ACHN (cell line): ENCODE measurements around the gene NPIPB6.

Source experiments
- DNase-seq: peaks from one replicate; pipeline ENCODE4 v3.0.0-alpha.2; 2015
- in situ Hi-C: cut with HindIII; loops from 2 replicates; pipeline ENCODE4 v1.10.0; 2017; ENCODE audit warnings: low sequenced_read_pairs, low pct_ligation_motif_present, low pct_unique_long_range_greater_than_20kb

The NPIPB6 gene

DNA sequence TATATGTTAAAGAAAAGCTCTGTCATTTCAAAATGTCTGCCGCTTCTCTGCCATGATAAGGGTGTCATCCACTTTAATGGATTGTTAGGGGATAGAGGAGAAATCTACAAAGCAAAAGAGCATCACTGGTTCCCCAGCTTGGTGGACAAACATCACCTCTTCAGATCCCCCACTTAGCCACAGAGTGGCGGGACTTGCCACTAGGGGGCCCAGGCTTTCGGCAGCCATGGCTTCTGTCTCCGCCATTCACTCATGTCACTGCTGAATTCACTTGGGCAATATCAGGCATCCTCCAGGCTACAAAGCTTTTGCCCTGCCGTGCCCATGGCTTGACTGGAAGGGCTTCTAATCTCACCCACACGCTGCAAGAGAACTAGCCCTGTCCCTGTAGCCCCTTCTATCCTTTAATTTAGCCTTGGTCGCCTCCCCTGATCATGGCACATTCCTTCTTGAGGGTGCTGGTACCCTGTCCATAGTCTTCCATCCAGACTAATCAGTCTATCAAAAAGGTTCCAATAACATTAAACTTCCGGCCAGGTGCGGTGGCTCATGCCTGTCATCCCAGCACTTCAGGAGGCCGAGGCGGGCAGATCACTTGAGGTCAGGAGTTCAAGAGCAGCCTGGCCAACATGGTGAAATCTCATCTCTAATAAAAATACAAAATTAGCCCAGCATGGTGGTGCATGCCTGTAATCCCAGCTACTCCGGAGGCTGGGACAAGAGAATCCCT, 36.3 kb downstream of the NPIPB6 start:
- DNase-seq = peak; percentile 63
- in situ Hi-C loops = no loop called here

DNA sequence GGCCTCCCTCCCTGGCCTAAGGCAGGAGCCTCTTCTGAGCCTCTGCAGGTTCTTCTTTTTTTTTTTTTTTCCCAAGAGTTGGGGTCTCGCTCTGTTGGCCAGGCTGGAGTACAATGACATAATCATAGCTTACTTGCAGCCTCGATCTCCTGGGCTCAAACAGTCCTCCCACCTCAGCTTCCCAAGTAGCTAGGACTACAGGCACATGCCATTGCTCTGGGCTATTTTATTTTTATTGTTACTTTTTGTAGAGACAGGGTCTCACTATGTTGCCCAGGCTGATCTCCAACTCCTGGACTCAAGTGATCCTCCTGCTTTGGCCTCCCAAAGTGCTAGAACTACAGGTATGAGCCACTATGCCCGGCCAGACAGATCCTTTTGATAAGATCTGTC, 38.4 kb downstream of the NPIPB6 start:
- in situ Hi-C loops = no loop called here
- no peak for DNase-seq

DNA sequence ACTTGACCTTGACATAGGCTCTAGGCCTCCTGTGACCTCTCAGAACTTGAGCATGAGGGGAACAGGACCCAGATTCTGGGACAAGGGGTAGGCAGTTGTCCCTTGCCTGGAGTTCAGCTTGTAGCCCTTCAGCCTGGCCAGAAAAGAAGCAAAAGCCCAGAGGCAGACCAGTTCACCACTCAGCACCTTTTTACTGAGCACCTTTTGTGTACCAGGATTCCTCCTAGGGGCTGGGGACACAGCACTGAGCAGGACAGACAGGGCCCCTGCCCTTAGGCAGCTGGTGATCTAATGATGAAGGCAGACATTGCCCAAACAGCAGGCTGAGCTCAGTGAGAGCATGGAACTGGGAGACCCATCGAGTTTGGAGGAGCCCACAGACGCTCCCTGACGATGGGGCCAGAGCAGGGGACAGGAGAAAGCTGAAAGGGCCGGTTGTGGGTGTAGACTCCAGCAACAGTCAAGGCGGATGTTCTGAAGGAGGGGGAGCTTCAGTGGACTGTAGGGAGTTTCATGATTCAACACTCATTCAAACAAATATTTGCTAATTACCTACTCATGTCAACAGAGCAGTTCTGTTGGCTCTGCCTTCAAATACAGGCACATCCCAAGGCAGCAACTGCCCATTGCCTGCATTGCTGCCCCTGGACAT, 38.9 kb downstream of the NPIPB6 start:
- in situ Hi-C loops = no loop called here
- no peak for DNase-seq

DNA sequence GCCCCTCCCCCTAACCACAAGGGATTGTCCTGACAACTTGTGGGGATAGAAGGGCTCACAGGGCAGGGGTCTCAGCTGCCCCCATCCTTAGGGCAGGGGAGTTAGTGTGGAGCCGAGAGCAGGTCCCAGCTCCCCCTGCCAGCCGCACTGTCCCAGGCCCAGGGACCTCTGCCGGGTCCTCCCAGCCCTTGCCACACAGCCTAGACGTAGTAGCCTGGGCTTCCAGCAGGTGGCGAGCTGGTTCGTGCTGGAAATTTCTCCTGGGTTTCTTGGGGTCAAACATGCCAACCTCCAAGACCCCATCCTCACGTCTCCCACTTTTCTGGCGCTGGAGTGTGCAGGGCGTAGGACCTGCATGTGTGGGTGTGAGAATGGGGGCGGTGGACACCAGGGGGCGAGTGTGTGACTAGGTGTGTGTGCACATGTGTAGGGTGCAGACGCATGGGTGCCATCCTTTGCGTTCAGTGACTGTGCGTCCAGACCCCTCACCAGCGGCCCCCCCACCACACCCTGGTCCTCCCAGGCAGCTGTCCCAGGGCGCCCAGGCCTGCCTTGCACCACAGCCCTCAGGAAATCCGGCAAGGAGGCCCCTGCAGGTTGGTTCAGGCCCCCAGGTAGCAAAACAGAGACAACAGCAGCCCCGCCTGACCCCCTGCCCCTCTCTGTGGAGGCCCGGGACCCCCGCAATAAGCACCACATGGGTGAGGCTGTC, 41.5 kb downstream of the NPIPB6 start:
- in situ Hi-C loops = no loop called here
- peak; percentile 51 for DNase-seq

DNA sequence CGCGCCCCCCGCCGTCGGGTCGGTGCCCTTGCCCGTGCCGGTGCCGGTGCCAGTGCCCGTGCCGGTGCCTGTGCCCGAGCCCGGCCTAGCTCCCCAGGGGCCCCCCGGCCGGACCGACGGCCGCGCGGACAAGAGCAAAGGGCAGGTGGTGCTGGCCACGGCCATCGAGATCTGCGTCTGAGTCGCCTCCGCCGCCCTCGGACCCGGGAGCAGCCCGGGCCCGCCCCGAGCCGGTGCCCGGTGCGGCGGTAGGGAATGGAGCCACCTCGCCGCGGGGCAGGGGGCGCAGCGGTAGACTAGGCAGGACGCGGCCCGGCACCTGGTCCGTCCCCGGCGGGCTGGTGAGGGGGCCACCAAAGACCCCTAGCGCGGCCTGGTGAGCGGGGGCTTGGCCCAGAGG, 42.6 kb downstream of the NPIPB6 start:
- in situ Hi-C loops = no loop called here
- DNase-seq = no peak

DNA sequence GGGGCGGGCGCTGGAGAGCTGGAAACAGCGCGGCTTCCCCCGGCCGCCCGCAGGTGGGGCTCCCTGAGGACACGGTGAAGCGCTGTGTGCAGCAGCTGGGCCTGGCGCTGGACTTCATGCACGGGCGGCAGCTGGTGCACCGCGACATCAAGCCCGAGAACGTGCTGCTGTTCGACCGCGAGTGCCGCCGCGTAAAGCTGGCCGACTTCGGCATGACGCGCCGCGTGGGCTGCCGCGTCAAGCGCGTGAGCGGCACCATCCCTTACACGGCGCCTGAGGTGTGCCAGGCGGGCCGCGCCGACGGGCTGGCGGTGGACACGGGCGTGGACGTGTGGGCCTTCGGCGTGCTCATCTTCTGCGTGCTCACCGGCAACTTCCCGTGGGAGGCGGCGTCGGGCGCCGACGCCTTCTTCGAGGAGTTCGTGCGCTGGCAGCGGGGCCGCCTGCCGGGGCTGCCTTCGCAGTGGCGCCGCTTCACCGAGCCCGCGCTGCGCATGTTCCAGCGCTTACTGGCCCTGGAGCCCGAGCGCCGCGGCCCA, 43.2 kb downstream of the NPIPB6 start:
- DNase-seq = no peak
- in situ Hi-C loops = no loop called here

DNA sequence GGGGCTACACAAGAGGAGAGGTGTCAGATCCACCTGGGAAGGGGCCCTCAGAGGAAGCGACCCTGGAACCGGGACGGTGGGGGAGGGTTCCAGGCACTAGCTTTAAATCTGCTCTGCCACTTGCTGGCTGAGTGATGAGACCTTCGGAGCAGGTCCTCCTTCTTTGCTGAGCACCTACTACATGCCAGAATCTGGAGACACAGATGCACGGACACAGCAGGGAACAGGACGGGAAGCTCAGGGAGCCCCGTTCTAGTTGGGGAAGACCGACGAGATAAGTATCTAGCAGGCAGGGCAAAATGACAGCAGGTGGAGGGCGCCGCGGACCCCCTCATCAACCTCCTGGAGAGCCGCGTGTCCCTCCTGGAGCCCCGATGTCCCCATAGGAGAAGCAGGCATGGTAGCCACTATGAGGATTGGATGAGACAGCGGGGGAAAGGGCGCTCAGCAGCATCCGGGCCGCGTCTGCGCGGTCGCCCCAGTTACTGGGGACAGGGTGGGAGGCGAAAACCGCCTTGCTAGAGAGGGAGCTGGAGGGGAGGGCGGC, 43.8 kb downstream of the NPIPB6 start:
- in situ Hi-C loops = no loop called here
- no peak for DNase-seq

DNA sequence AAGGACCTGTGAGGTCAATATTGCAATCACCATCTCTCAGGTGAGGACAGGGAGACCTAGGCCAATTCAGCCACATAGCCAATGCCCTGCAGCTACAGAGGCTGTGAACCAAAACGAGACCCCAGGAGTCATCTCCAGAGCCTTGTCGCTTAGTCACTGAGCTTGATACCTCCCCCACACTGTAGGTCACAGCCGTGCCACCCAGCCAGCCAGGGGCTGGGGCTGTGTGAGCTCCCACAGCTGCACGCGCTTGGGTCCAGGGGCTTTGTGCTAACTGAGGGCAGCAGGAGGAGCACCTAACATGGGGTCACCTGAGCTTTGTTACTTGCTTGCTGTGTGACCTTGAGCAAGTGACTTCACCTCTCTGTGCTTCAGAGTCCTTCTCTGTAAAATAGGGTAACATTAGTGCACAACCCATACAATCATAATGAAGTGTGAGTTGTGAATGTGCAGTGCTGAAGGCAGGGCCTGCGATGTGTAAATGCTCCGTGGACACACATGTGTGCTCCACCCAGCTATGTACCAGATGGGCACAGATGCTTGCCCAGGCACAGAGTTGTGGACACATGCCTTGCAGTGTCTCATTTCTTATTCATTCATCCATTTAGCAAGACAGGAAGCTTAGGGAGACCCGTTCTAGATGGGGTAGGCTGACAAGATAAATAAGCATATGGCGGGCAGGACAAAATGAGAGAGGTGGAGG, 45.1 kb downstream of the NPIPB6 start:
- DNase-seq = no peak
- in situ Hi-C loops = no loop called here

DNA sequence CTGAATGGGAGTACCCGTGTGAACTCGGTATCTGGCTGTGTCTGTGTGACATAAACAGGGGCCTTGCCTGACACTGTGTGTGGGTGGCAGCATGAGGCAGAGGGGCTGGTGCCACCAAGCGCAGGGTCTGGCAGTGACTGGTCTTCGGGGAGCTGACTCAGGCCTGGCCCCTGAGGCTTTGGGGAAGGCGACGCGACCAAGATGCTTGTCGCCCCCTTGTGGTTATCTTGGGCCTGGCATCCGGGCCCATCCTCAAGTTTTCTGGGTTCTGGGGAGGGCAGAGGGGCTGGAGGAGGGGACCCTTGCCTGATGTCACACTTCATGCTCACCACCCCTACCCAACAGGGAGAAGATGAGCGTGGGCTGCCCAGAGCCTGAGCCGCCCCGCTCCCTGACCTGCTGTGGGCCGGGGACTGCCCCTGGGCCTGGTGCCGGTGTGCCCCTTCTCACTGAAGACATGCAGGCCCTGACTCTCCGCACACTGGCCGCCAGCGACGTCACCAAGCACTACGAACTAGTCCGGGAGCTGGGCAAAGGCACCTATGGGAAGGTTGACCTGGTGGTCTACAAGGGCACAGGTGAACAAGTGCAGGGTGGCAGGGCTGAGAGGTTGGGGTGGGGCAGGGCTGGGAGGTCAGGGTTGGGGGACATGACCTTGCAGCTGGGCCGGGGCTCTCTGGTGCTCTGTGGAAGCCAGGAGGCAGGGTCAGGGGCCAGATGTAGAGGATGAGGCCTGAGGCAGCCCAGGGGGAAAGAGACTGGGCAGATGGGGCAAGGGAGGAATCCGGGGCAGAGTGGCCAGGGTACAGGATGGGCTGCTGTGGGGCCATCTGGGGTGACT, 46.0 kb downstream of the NPIPB6 start:
- in situ Hi-C loops = no loop called here
- peak; percentile 62 for DNase-seq

DNA sequence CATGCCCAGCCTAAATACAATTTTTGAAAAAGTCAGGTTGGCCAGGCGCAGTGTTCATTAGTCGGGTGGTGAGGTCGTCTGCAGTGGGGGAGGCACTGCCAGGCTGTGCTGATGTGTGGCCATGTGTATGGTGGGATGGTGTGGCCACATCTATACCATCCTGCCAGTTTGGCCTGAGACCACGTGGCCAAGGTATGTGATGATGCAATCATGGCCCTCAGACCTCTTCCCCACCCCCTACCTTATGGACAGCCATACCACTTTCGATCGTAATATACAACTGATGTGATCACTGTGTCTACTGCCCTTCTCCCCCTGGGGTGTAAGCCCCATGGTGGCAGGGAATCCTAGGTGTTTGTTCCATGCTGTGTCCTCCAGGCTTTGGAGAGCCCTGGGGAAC, 47.3 kb downstream of the NPIPB6 start:
- DNase-seq = no peak
- in situ Hi-C loops = no loop called here

DNA sequence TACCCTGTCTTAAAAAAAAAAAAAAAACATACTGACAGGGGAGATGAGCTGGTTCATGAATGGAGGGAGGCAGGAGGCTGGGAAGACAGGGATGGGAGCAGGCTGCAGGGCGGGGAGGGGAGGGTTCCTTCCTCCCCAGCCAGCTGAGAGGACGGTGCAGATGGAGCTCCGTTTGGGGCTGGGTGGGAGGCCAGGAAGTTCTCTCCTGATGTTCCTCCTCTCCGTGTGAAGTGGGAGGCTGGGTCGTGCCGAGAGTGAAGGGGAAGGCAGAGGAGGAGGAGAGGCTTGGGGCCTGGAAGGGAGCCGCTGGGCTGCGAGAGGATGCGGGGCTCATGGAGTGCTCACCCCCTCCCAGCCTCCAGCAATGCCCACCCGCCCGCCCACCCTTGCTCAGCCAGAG, 49.7 kb downstream of the NPIPB6 start:
- DNase-seq = no peak
- in situ Hi-C loops = no loop called here

DNA sequence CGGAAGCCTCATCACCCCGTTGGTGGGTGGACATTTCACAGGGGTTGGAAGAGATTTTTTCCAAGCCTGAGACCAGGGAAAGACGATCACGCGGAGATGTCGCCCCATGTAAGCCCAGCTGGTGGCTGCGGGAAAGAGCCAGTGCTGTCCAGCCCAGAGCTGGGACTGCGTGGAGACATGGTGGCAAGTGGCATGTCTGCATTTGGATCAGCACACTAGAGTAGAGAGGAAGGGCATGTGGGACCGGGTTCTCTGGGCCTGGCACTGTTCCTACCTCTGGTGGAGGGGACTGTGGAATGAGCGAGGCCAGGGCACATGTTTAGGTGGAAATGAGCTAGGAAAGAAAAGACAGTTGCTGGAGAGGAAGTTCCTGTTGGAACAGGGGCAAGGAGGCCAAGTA, 51.0 kb downstream of the NPIPB6 start:
- no peak for DNase-seq
- in situ Hi-C loops = no loop called here

DNA sequence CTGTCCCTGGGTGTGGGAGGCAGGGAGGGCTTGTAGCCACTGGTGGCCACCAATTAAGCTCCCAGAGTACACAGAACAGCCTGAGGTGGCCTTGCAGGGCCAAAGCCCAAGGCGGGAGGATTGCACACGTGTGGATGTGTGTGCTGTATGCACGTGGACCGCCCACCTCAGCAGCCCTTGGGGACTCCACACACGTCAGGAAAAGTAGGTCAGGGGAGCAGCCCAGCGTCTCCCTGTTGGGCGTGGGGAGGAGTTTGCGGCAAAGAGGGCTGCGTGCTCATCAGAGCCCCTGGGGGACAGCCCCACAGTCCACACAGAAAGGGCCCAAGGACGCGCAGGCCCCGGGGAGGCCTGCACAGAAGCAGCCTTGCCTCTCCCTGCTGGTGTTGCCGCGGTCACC, 51.4 kb downstream of the NPIPB6 start:
- in situ Hi-C loops = no loop called here
- DNase-seq = no peak

DNA sequence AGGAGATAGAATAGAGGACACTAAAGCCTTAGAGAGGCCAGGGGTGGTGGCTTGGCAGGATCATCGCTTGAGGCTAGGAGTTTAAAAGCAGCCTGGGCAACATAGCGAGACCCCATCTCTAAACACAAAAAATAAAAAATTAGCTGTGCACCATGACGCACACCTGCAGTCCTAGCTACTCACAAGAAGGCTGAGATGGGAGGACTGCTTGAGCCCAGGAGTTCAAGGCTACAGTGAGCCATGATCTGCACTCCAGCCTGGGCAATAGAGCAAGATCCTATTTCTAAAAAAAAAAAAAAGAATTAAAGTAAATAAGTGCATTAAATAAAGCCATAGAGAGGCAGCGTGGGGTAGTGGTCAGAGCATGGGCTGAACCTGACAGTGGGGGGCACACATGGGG, 51.9 kb downstream of the NPIPB6 start:
- in situ Hi-C loops = no loop called here
- no peak for DNase-seq

DNA sequence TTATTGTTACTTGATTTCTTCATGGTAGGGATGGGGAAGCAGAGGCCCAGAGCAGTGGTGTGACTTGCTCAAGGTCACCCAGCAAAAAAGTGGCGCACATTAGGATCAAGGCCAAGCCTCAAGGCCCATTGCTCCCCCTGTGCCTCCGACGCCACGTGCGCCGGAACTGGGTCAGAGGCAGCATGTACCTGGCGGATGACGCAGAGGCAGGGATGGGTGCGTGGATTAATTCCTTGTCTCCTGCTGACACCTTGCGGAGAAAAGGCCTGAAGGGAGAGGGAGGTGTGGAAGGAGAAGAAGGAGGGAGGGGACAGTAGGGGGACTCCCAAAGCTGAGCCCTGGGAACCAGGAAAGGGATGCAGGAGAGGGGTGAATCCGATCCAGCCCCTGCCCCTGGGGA, 52.5 kb downstream of the NPIPB6 start:
- no peak for DNase-seq
- in situ Hi-C loops = no loop called here

DNA sequence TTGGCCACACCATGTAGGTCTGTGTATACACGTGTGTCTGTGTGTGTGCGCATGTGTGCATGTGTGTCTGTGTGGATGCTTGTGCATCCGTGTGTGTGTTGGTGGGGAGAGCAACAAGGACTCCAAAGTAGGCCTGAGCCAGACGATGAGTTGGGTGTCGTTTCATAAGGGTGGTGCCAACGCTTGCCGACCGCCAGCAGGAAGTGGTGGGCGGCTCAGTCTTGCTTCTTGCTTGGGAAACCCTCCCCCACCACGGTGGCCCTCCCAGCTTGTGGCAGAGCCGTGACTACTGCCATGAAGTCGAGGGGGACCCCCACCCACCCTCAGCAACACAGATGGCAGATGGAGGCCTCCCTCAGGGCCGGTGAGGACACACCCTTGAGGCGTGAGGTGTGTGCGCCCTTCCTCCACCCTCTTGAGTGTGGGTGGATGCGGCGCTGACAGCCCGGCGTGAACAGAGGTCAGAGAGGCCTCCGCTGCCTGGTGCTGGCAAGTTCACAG, 53.4 kb downstream of the NPIPB6 start:
- no peak for DNase-seq
- in situ Hi-C loops = no loop called here

DNA sequence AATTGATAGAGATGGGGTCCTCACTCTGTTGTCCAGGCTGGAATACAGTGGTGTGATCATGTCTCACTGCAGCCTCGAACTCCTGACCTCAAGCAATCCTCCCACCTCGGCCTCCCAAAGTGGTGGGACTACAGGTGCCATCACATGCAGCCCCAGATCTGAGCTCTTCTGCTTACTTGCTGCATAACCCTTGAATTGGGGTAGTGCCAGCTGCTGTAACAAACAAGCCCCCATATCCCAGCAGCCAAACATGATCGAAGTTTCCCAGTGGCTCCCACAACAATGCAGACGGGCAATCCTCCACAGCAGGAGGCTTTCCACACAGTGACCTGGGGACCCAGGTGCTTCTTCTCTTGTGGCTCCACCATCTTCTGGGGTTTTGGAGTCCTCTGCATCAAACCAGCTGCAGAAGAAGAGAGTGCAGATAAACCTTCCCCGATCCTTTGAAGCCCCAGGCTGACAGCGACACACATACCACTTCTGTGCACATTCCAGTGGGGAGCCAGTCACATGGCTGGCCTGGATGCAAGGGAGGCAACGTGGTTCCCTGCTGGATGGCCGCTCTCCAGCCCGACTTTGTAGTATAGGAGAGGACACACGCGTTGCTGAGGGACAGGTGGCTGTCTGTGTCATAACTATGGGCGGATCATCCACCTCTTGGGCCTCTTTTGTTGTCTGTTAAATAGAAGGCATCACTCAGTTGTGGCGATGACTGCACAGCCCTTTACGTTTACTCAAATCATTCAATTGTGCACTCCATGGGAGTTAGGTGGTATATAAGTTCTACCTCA, 54.3 kb downstream of the NPIPB6 start:
- DNase-seq = no peak
- in situ Hi-C loops = no loop called here
